Small intestine (tissue), 7 donors: ENCODE data around the gene DUSP28. TPM values are rescaled to one million over a fixed set of nuclear protein-coding genes. Genes with fewer than 3 reads are reported as not detected.

Source experiments
- DNase-seq, 2 donors: peaks; one replicate each; pipeline versions ENCODE4 v3.0.0 to v3.0.0-alpha.2; 2013
- FAIRE-seq: peaks from 2 replicates; lab custom pipeline; 2012; peaks lifted over from hg19 to GRCh38; lab: Jason Lieb, UNC
- H3K27ac ChIP-seq, 3 donors: one replicate each; pipeline ENCODE4 v1.5.1; 2013; ENCODE audit warnings: low read length in 2 of 3, mild to moderate bottlenecking in 2 of 3, control low read depth in 1 of 3, inconsistent platforms in 1 of 3, low read depth in 1 of 3, moderate library complexity in 1 of 3
- H3K27me3 ChIP-seq, 3 donors: one replicate each; pipeline ENCODE4 v1.6.1; 2013; ENCODE audit warnings: low read length in 3 of 3, inconsistent platforms in 1 of 3; ENCODE audit not compliant: control insufficient read depth in 3 of 3, insufficient read depth in 3 of 3
- H3K36me3 ChIP-seq, 3 donors: one replicate each; pipeline ENCODE4 v1.6.1; 2013; ENCODE audit warnings: low read length in 3 of 3, inconsistent platforms in 1 of 3, low read depth in 1 of 3, mild to moderate bottlenecking in 1 of 3, moderate library complexity in 1 of 3; ENCODE audit not compliant: control insufficient read depth in 3 of 3, insufficient read depth in 2 of 3
- H3K4me1 ChIP-seq, 3 donors: one replicate each; pipeline ENCODE4 v1.6.1; 2013; ENCODE audit warnings: low read length in 2 of 3, inconsistent platforms in 1 of 3, low read depth in 1 of 3, mild to moderate bottlenecking in 1 of 3, moderate library complexity in 1 of 3; ENCODE audit not compliant: control insufficient read depth in 3 of 3, insufficient read depth in 2 of 3
- H3K4me3 ChIP-seq, 3 donors: one replicate each; pipeline ENCODE4 v1.5.1; 2013; ENCODE audit warnings: low read length in 3 of 3, control low read depth in 1 of 3, inconsistent platforms in 1 of 3, low read depth in 1 of 3, mild to moderate bottlenecking in 1 of 3, moderate library complexity in 1 of 3
- H3K9me3 ChIP-seq, 2 donors: one replicate each; pipeline ENCODE4 v1.6.1; 2013; ENCODE audit warnings: low read depth in 1 of 2, low read length in 1 of 2; ENCODE audit not compliant: control insufficient read depth in 2 of 2, insufficient read depth in 1 of 2
- WGBS, 3 donors: extraction: QIAGEN DNeasy Blood & Tissue Kit; methylation state at CpG; one replicate each; pipeline ENCODE4 v1.1.7; 2013; 5-methylcytosine and 5-hydroxymethylcytosine counted together
- polyA plus RNA-seq, 4 donors: library from polyadenylated mRNA; stranded (reverse) in 3 of 4; unstranded in 1 of 4; fragments of 200-250 nt in 3 of 4; fragments of 120-200 nt in 1 of 4; gene quantifications; one replicate each; pipeline versions ENCODE4 v1.2.1 to v1.2.3, GENCODE V29; 2013
- donor health status: healthy with polysubstance abuse.
- donor health status: control.
- donor health status: control.
- donor health status: Bipolar disorder and iron deficiency.
- donor health status: healthy.

Gene DUSP28
- polyA plus RNA-seq, 4 donors, result 1.8 to 7.9 (median 5.0) TPM

DNA sequence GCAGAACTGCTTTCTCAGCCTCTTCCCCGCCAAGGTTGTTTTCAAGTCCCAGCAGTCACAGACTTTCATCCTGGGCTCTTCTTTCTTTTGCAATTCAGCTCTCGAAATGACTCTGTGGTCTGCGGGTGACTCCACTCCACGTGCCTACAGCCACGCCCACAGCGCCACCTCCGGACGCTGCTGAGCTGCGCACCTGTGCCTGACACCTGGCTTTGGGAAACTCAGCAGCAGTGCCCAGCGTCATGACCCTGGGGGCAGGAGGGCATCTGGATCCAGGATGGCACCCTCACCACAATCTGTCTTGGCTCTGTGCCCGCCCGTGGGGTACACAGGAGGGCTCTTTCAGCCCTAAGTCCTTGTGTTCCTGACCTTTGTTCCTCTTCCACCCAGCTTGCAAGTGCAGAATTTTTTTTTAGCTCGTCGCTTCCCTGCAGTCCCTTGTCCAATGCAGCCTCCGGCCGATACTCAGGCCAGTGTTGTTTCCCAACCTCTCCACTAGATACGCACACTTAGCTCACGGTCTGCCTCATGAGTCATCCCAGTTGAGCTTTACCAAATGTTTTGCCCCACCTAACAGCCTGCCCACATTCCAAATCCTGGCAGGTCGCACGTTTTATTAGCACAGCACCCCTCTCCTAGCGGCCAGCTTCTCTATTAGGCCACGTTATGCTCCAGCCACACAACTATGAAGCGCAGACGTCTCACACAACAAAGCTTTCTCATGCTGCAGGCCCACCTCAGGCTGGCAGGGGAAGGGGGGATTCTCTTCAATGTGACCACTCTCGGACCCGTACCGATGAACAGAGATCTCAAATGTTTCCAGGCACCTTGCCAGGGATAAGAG is 19.8 kb downstream of the DUSP28 start:
- Histone ChIP-seq H3K27ac (peak overlapping the region; percentile 66 to 80 (median 72)), H3K4me3 (no peak overlapping the region), H3K9me3 (peaks cover 0 to 8% of the 10 kb centered on the region in 2 donors), H3K36me3 (peaks cover 5 to 67% (median 12%) of the 10 kb centered on the region in 3 donors), H3K4me1 (peaks cover 7 to 29% (median 8%) of the 10 kb centered on the region in 3 donors), H3K27me3 (no peaks in the 10 kb centered on the region)
- FAIRE-seq (no peak), DNase-seq (peak; percentile 80 to 92)
- WGBS, 3 donors, result 22 to 43% (median 29%) methylated on average over 26 to 27 of the region's 27 CpGs

DNA sequence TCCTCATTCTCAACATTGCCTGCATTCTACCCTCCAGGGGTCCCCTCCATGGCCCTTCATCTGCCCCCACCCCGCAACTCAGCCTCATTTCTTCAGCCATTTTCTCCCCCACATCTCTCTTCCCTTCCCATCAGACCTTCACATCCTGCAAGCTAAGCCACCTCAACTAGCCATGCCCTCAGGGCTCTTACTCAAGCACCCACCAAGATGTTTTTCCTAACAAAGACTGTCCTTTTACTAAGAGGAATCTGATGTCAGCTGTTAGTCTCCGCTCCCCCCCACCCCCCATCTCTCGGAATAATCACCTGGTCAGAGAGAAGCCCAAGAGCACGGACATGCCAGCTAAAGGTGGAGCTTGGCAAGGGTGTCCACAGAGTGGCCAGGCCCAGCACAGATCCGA is 21.7 kb downstream of the DUSP28 start:
- H3K4me3 ChIP-seq, result no peak overlapping the region
- DNase-seq (no peak), FAIRE-seq (no peak)
- WGBS, 3 donors, result 92 to 97% (median 95%) methylated on average over 4 to 5 of the region's 5 CpGs
- no peaks in the 10 kb centered on the region for H3K27me3 ChIP-seq
- no peak overlapping the region for H3K27ac ChIP-seq
- H3K9me3 ChIP-seq, result peaks cover 0 to 8% of the 10 kb centered on the region in 2 donors
- peaks cover 2 to 52% (median 4%) of the 10 kb centered on the region in 3 donors for H3K36me3 ChIP-seq
- peaks cover 11 to 33% (median 12%) of the 10 kb centered on the region in 3 donors for H3K4me1 ChIP-seq

DNA sequence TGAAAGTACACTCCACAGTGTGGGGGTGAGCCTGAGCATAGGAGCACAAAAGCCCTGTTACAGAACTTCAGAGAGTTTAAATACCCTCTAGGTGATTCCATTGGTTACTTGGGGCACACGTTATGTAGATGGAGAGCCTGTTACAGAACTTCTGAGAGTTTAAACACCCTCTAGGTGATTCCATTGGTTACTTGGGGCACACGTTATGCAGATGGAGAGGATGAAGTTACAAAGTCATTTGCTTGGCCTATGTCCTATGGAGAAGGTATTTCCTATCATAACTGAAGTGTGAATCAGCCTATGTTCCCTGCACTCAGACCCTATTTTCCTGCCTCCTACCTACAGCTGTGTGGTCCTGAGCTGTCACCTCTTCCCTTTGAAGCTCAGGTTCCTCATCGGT is 22.6 kb downstream of the DUSP28 start:
- no peak overlapping the region for H3K27ac ChIP-seq
- H3K27me3 ChIP-seq, result no peaks in the 10 kb centered on the region
- peaks cover 0 to 8% of the 10 kb centered on the region in 2 donors for H3K9me3 ChIP-seq
- 78 to 91% (median 86%) methylated on average over 3 of the region's 3 CpGs for WGBS, 3 donors
- no peak overlapping the region for H3K4me3 ChIP-seq
- DNase-seq, result no peak
- FAIRE-seq, result no peak
- H3K36me3 ChIP-seq, result peaks cover 0 to 42% (median 2%) of the 10 kb centered on the region in 3 donors
- peaks cover 11 to 38% (median 17%) of the 10 kb centered on the region in 3 donors for H3K4me1 ChIP-seq

DNA sequence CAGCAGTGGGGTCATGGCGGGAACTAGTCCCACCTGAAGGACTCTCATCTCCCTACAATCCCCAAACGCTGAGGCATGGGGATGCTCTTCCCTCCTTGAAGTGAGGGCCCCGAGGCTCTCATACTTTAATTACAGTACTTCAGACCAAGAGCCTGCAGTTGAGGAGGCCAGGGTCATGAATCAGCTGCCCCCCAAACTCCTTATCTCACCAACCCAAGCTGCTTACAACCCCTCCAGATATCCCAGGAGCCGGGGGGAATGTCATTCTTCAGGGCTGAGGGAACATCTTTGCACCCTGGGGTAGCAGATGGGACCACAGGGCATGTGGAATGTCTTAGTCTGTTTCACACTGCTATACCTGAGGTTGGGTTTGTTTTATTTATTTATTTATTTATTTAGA is 23.6 kb downstream of the DUSP28 start:
- 81 to 90% (median 87%) methylated on average over 4 of the region's 4 CpGs for WGBS, 3 donors
- Histone ChIP-seq H3K4me1 (peaks cover 11 to 36% (median 22%) of the 10 kb centered on the region in 3 donors), H3K27ac (no peak overlapping the region)

DNA sequence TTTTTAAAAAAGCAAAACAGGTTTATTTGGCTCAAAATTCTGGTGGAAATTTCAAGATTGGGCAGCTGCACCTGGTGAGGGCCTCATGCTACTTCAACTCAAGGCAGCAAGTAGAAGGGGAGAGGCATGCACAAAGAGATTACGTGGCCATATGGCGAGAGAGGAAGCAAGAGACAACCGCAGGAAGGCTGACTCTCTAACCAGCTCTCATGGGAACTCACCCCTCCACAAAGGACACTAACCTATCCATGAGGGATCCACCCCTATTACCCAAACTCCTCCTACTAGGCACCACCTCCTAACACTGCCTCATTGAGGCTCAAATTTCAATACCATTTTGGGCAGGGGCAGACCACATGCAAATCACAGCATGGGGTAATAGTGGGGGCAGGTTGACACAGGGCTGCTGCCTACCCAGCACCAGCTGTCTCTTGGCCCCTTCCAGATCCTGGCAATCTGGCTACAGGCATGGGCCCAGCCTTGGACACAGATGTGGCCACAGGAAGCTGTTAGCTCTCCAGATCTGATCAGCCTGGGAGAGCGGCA is 24.4 kb downstream of the DUSP28 start:
- 66 to 90% (median 72%) methylated on average over 4 of the region's 4 CpGs for WGBS, 3 donors
- H3K9me3 ChIP-seq, result peaks cover 0 to 8% of the 10 kb centered on the region in 2 donors
- peaks cover 5 to 30% (median 18%) of the 10 kb centered on the region in 3 donors for H3K4me1 ChIP-seq
- DNase-seq (no peak), FAIRE-seq (no peak)
- no peaks in the 10 kb centered on the region for H3K27me3 ChIP-seq
- peak overlapping the region in 1 of 3 donors; percentile 95 for H3K27ac ChIP-seq
- peaks cover 0 to 30% (median 0%) of the 10 kb centered on the region in 3 donors for H3K36me3 ChIP-seq
- H3K4me3 ChIP-seq, result no peak overlapping the region

More for the DNA sequence above, 23.6 kb downstream of the DUSP28 start:
- Histone ChIP-seq H3K36me3 (peaks cover 0 to 32% (median 0%) of the 10 kb centered on the region in 3 donors), H3K9me3 (peaks cover 0 to 8% of the 10 kb centered on the region in 2 donors), H3K27me3 (no peaks in the 10 kb centered on the region), H3K4me3 (no peak overlapping the region)
- DNase-seq (no peak), FAIRE-seq (no peak)

DNA sequence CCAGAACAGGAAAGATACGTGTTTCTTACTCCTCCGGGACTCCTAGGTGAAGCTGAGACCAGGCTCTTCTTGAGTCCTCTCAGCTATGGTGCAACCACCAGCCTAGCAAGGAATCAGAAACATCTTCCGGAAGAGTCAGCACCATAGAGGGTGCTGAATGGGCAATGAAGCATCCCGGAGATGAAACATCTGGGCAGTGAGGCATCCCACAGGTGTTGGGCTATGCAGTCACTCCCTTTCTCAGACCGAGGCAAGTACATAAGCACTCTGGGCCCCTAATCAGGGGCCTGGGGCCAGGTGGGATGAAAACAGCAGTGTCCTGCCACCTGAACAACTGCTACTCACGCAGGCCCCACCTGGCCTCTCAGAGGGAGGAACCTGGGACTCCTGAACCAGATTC is 24.9 kb downstream of the DUSP28 start:
- Histone ChIP-seq H3K36me3 (peaks cover 0 to 34% (median 0%) of the 10 kb centered on the region in 3 donors), H3K4me1 (peaks cover 5 to 24% (median 18%) of the 10 kb centered on the region in 3 donors), H3K27me3 (no peaks in the 10 kb centered on the region), H3K4me3 (peak overlapping the region; percentile 87 to 90 (median 88)), H3K9me3 (peaks cover 0 to 8% of the 10 kb centered on the region in 2 donors), H3K27ac (peak overlapping the region in 1 of 3 donors; percentile 95)
- FAIRE-seq (no peak), DNase-seq (no peak)
- 66 to 77% (median 76%) methylated on average over 6 of the region's 6 CpGs for WGBS, 3 donors

DNA sequence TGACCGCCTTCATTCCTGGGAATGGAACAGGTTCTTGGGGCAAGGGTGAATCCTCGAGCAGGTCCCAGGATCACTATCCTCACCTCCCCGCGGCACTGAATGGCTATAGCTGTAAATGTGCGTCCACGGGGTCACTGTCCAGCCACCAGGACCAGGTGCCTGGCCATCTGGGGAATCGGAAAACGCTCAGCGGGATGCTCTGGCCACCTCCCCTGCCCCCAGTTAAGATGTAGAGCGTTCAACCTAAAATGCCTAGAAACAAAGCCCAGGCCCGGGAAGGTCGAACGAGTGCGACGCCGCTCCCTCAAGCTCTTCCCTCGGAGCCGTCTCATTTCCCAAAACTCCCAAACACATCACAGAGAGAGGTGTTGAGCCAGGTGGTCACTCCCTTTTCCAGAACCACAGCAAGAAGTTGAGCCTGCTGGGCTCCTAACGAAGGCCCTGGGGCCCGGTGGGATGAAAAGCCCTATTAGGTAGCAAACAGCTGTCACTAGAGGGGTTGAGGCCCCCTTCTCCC is 25.6 kb downstream of the DUSP28 start:
- no peak for DNase-seq
- 1 to 3% (median 3%) methylated on average over 20 of the region's 20 CpGs for WGBS, 3 donors
- H3K4me3 ChIP-seq, result peak overlapping the region; percentile 87 to 90 (median 88)
- peak overlapping the region; percentile 79 to 95 (median 83) for H3K27ac ChIP-seq
- peaks cover 0 to 8% of the 10 kb centered on the region in 2 donors for H3K9me3 ChIP-seq
- H3K27me3 ChIP-seq, result no peaks in the 10 kb centered on the region
- peaks cover 5 to 18% (median 18%) of the 10 kb centered on the region in 3 donors for H3K4me1 ChIP-seq
- peaks cover 0 to 37% (median under 1%) of the 10 kb centered on the region in 3 donors for H3K36me3 ChIP-seq
- FAIRE-seq, result no peak
